Neuronal stem cell (in vitro differentiated cells): ENCODE measurements around the gene CIITA.

ENCODE experiments used
- DNase-seq: peaks from one replicate; pipeline ENCODE4 v3.0.0-alpha.2; 2013; ENCODE audit warnings: low spot score
- H2AFZ ChIP-seq: one replicate; pipeline ENCODE4 v1.6.1; 2013; ENCODE audit warnings: mild to moderate bottlenecking, low read length, inconsistent platforms
- H2AK5ac ChIP-seq: 2 replicates; pipeline ENCODE4 v1.6.1; 2013; ENCODE audit warnings: low read depth, mild to moderate bottlenecking, inconsistent platforms, low read length, moderate library complexity, mixed read lengths
- H2BK120ac ChIP-seq: 2 replicates; pipeline ENCODE4 v1.6.1; 2013; ENCODE audit warnings: low read depth, mild to moderate bottlenecking, inconsistent platforms, low read length, moderate library complexity, mixed read lengths
- H2BK12ac ChIP-seq: one replicate; pipeline ENCODE4 v1.6.1; 2013; ENCODE audit warnings: low read length, inconsistent platforms
- H2BK15ac ChIP-seq: 2 replicates; pipeline ENCODE4 v1.6.1; 2013; ENCODE audit warnings: mild to moderate bottlenecking, low read length, inconsistent platforms, mixed read lengths
- H2BK5ac ChIP-seq: one replicate; pipeline ENCODE4 v1.6.1; 2013; ENCODE audit warnings: inconsistent platforms, mild to moderate bottlenecking, low read length, moderate library complexity
- H3K14ac ChIP-seq: one replicate; pipeline ENCODE4 v1.6.1; 2013; ENCODE audit warnings: low read length, inconsistent platforms
- H3K18ac ChIP-seq: 2 replicates; pipeline ENCODE4 v1.6.1; 2013; ENCODE audit warnings: low read length, inconsistent platforms
- H3K23ac ChIP-seq: 2 replicates; pipeline ENCODE4 v1.6.1; 2013; ENCODE audit warnings: low read depth, mild to moderate bottlenecking, mixed read lengths, low read length, inconsistent platforms; ENCODE audit not compliant: poor library complexity
- H3K27ac ChIP-seq: replicated peaks from 3 replicates; pipeline ENCODE4 v1.5.1; 2013; ENCODE audit warnings: low read length, inconsistent platforms
- H3K27me3 ChIP-seq, 3 experiments: 2 replicates each; pipeline ENCODE4 v1.6.1; 2013; ENCODE audit warnings: low read length in 3 of 3, mild to moderate bottlenecking in 2 of 3, inconsistent platforms in 1 of 3, low read depth in 1 of 3, mixed read lengths in 1 of 3, moderate library complexity in 1 of 3; ENCODE audit not compliant: control insufficient read depth in 3 of 3, insufficient read depth in 3 of 3
- H3K36me3 ChIP-seq, 2 donors: replicated peaks in 1 of 2; 2 replicates each; pipeline ENCODE4 v1.6.1; 2013; ENCODE audit warnings: low read length in 2 of 2; ENCODE audit not compliant: control insufficient read depth in 2 of 2, insufficient read depth in 2 of 2
- H3K4ac ChIP-seq: 2 replicates; pipeline ENCODE4 v1.6.1; 2013; ENCODE audit warnings: inconsistent platforms, mild to moderate bottlenecking, low read length, moderate library complexity
- H3K4me1 ChIP-seq, 2 donors: 1 replicate in 1 of 2; 2 replicates in 1 of 2; pipeline ENCODE4 v1.6.1; 2013; ENCODE audit warnings: low read length in 2 of 2, low read depth in 1 of 2; ENCODE audit not compliant: control insufficient read depth in 2 of 2, insufficient read depth in 1 of 2
- H3K4me2 ChIP-seq: one replicate; pipeline ENCODE4 v1.6.1; 2013; ENCODE audit warnings: mild to moderate bottlenecking, low read length, inconsistent platforms; ENCODE audit not compliant: insufficient read depth, poor library complexity, severe bottlenecking
- H3K4me3 ChIP-seq, 2 donors: 2 replicates each; pipeline ENCODE4 v1.5.1; 2013; ENCODE audit warnings: low read length in 2 of 2, mild to moderate bottlenecking in 2 of 2, inconsistent platforms in 1 of 2, moderate library complexity in 1 of 2
- H3K79me1 ChIP-seq: one replicate; pipeline ENCODE4 v1.6.1; 2013; ENCODE audit warnings: low read depth, mild to moderate bottlenecking, inconsistent platforms, low read length, moderate library complexity
- H3K9ac ChIP-seq: one replicate; pipeline ENCODE4 v1.6.1; 2013; ENCODE audit warnings: mild to moderate bottlenecking, low read depth, low read length, inconsistent platforms; ENCODE audit not compliant: poor library complexity
- H3K9me3 ChIP-seq, 2 donors: replicated peaks in 1 of 2; 2 replicates each; pipeline versions ENCODE3 to v1.6.1; 2013; ENCODE audit warnings: low read length in 2 of 2, mild to moderate bottlenecking in 2 of 2, inconsistent platforms in 1 of 2, low read depth in 1 of 2, mixed read lengths in 1 of 2, moderate library complexity in 1 of 2; ENCODE audit not compliant: control insufficient read depth in 2 of 2, insufficient read depth in 1 of 2
- H4K8ac ChIP-seq: one replicate; pipeline ENCODE4 v1.6.1; 2013; ENCODE audit warnings: low read depth, mild to moderate bottlenecking, inconsistent platforms, low read length, moderate library complexity
- H4K91ac ChIP-seq: one replicate; pipeline ENCODE4 v1.6.1; 2013; ENCODE audit warnings: low read length, low read depth, mild to moderate bottlenecking, inconsistent platforms; ENCODE audit not compliant: poor library complexity
- WGBS, 2 donors: extraction: QIAGEN DNeasy Blood & Tissue Kit; methylation state at CpG; one replicate each; pipeline ENCODE4 v1.1.7; 2013; ENCODE audit warnings: missing lambda C conversion rate in 2 of 2, mixed read lengths in 1 of 2; ENCODE audit not compliant: insufficient read length in 2 of 2, insufficient replicate concordance in 1 of 2; ENCODE audit errors: extremely low coverage in 2 of 2; 5-methylcytosine and 5-hydroxymethylcytosine counted together

The CIITA gene

GRCh38 chr16:10847176-10847575 is 29.8 kb upstream of the CIITA start:
- H2BK15ac ChIP-seq = no peak overlapping the region
- no peaks in the 10 kb centered on the region for H3K4me1 ChIP-seq
- H2BK12ac ChIP-seq = no peak overlapping the region
- H4K8ac ChIP-seq = no peak overlapping the region
- H4K91ac ChIP-seq = no peak overlapping the region
- H3K27me3 ChIP-seq = peaks cover 0 to 3% (median 0%) of the 10 kb centered on the region in 3 experiments
- no peak overlapping the region for H2BK5ac ChIP-seq
- no peak overlapping the region for H2BK120ac ChIP-seq
- no CpG with 5 or more reads among the region's 2 CpGs for WGBS, 2 donors
- no peak overlapping the region for H3K23ac ChIP-seq
- H3K36me3 ChIP-seq = no peaks in the 10 kb centered on the region
- no peak overlapping the region for H2AK5ac ChIP-seq
- H3K27ac ChIP-seq = no peak overlapping the region
- H2AFZ ChIP-seq = no peak overlapping the region
- H3K9ac ChIP-seq = no peak overlapping the region
- H3K4me2 ChIP-seq = no peak overlapping the region
- H3K18ac ChIP-seq = no peak overlapping the region
- H3K9me3 ChIP-seq = no peaks in the 10 kb centered on the region
- H3K4ac ChIP-seq = no peak overlapping the region
- no peak for DNase-seq
- H3K14ac ChIP-seq = no peak overlapping the region
- no peak overlapping the region for H3K4me3 ChIP-seq
- H3K79me1 ChIP-seq = peaks cover 1% of the 10 kb centered on the region

GRCh38 chr16:10849736-10850477 is 27.1 kb upstream of the CIITA start:
- Histone ChIP-seq H3K4me3 (no peak overlapping the region), H3K4me1 (no peaks in the 10 kb centered on the region), H2BK15ac (no peak overlapping the region), H3K9me3 (no peaks in the 10 kb centered on the region), H4K91ac (no peak overlapping the region), H4K8ac (no peak overlapping the region), H3K79me1 (peaks cover 1% of the 10 kb centered on the region), H2AK5ac (no peak overlapping the region), H3K36me3 (no peaks in the 10 kb centered on the region), H2BK120ac (no peak overlapping the region), H3K9ac (no peak overlapping the region), H3K27ac (no peak overlapping the region), H3K4me2 (no peak overlapping the region), H3K23ac (no peak overlapping the region), H2BK12ac (no peak overlapping the region), H3K14ac (no peak overlapping the region), H2AFZ (no peak overlapping the region), H3K27me3 (peaks cover 0 to 3% (median 0%) of the 10 kb centered on the region in 3 experiments), H3K18ac (no peak overlapping the region), H2BK5ac (no peak overlapping the region), H3K4ac (no peak overlapping the region)
- DNase-seq = no peak
- WGBS, 2 donors = no CpG with 5 or more reads among the region's 7 CpGs

GRCh38 chr16:10850478-10850850 is 26.5 kb upstream of the CIITA start:
- Histone ChIP-seq H2BK12ac (no peak overlapping the region), H3K79me1 (peaks cover 1% of the 10 kb centered on the region), H4K8ac (no peak overlapping the region), H3K18ac (no peak overlapping the region), H2BK5ac (no peak overlapping the region), H3K9me3 (no peaks in the 10 kb centered on the region), H4K91ac (no peak overlapping the region), H2AK5ac (no peak overlapping the region), H3K4me3 (no peak overlapping the region), H3K36me3 (no peaks in the 10 kb centered on the region), H3K4me1 (no peaks in the 10 kb centered on the region), H3K14ac (no peak overlapping the region), H3K27ac (no peak overlapping the region), H2BK15ac (no peak overlapping the region), H3K4me2 (no peak overlapping the region), H2AFZ (no peak overlapping the region), H3K27me3 (peaks cover 0 to 3% (median 0%) of the 10 kb centered on the region in 3 experiments), H3K9ac (no peak overlapping the region), H3K23ac (no peak overlapping the region), H3K4ac (no peak overlapping the region), H2BK120ac (no peak overlapping the region)
- DNase-seq = no peak
- WGBS, 2 donors = no CpG with 5 or more reads among the region's 4 CpGs

- H2AK5ac ChIP-seq = no peak overlapping the region
- peaks cover under 1% of the 10 kb centered on the region for H3K79me1 ChIP-seq
- H2BK12ac ChIP-seq = no peak overlapping the region
- no peak for DNase-seq
- peaks cover 0 to 3% (median 0%) of the 10 kb centered on the region in 3 experiments for H3K27me3 ChIP-seq
- H2AFZ ChIP-seq = no peak overlapping the region
- H4K91ac ChIP-seq = no peak overlapping the region
- H3K23ac ChIP-seq = no peak overlapping the region
- no peak overlapping the region for H3K27ac ChIP-seq
- no peaks in the 10 kb centered on the region for H3K4me1 ChIP-seq
- H2BK5ac ChIP-seq = no peak overlapping the region
- H2BK15ac ChIP-seq = no peak overlapping the region
- H3K18ac ChIP-seq = no peak overlapping the region
- no peak overlapping the region for H3K4ac ChIP-seq
- no peak overlapping the region for H4K8ac ChIP-seq
- no peak overlapping the region for H3K9ac ChIP-seq
- WGBS, 2 donors = no CpG with 5 or more reads among the region's 3 CpGs
- no peaks in the 10 kb centered on the region for H3K36me3 ChIP-seq
- no peak overlapping the region for H3K4me2 ChIP-seq
- H3K4me3 ChIP-seq = no peak overlapping the region
- H3K9me3 ChIP-seq = no peaks in the 10 kb centered on the region
- no peak overlapping the region for H2BK120ac ChIP-seq
- no peak overlapping the region for H3K14ac ChIP-seq
Measured at GRCh38 chr16:10851512-10851911, 25.5 kb upstream of the CIITA start.
